DOHH2 (cell line): ENCODE results near the gene SERPINB7.

Experiments
- EZH2phosphoT487 ChIP-seq: fragments of 200-600 bp; sonication (generic); IDR thresholded peaks from 2 replicates; pipeline ENCODE4 v1.6.1; 2017; ENCODE audit warnings: borderline replicate concordance, mild to moderate bottlenecking, antibody characterized with exemption, low read length, moderate library complexity, mixed read lengths
- TF ChIP-seq, protein P1 (sequence below): fragments of 200-600 bp; sonication (generic); IDR thresholded peaks from one replicate; pipeline ENCODE4 v1.5.1; 2014; ENCODE audit warnings: antibody characterized with exemption, mild to moderate bottlenecking, low read depth, low read length; ENCODE audit not compliant: poor library complexity, severe bottlenecking

DNA sequence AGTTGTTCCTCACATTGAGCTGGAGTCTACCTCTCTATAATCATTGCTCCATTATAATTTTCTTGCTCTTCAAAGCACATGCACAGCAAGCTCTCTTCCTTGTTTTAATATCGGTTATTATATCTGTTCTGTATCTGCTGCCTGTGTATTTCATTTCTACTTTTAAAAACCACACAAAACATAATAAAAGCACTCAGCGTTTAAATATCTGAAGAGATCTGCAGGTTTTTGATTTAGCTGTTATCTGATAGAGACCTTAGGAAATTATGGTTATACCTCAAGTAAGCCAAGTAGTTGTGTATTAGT is 49.0 kb downstream of the SERPINB7 start:
- TF ChIP-seq, protein P1, sequence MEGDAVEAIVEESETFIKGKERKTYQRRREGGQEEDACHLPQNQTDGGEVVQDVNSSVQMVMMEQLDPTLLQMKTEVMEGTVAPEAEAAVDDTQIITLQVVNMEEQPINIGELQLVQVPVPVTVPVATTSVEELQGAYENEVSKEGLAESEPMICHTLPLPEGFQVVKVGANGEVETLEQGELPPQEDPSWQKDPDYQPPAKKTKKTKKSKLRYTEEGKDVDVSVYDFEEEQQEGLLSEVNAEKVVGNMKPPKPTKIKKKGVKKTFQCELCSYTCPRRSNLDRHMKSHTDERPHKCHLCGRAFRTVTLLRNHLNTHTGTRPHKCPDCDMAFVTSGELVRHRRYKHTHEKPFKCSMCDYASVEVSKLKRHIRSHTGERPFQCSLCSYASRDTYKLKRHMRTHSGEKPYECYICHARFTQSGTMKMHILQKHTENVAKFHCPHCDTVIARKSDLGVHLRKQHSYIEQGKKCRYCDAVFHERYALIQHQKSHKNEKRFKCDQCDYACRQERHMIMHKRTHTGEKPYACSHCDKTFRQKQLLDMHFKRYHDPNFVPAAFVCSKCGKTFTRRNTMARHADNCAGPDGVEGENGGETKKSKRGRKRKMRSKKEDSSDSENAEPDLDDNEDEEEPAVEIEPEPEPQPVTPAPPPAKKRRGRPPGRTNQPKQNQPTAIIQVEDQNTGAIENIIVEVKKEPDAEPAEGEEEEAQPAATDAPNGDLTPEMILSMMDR, result no peak
- TF ChIP-seq EZH2phosphoT487, result no peak
